ENCODE measurements around the gene MT1H.
"Not testable (repeated sequence)": the region's sequence is repeated elsewhere in the genome, so short reads cannot be mapped to it uniquely, and the experiment has no call there.

The MT1H gene

GRCh38 chr16:56665286-56666261, 4.0 kb upstream of the MT1H start:
- DNase-seq = not testable (repeated sequence)

GRCh38 chr16:56667581-56668571, 1.7 kb upstream of the MT1H start, which contains the start of gene MT1G:
MT1G (minus strand) TSS chr16:56668065; CDS start chr16:56667993, 72 bp downstream.
- DNase-seq = peak in 1 of 2 donors; percentile 17

- DNase-seq = no peak
Measured at GRCh38 chr16:56669840-56670619, 416 bp downstream of the MT1H start.

GRCh38 chr16:56670620-56670934, 963 bp downstream of the MT1H start:
- DNase-seq = no peak

- DNase-seq = not testable (repeated sequence)
Measured at GRCh38 chr16:56671691-56672090, 2.1 kb downstream of the MT1H start.

GRCh38 chr16:56672171-56672570, 2.6 kb downstream of the MT1H start:
- not testable (repeated sequence) for DNase-seq

GRCh38 chr16:56672761-56673536, 3.3 kb downstream of the MT1H start:
- DNase-seq = no peak

GRCh38 chr16:56673921-56674320, 4.3 kb downstream of the MT1H start:
- peak; percentile 12 to 36 for DNase-seq

- DNase-seq = not testable (repeated sequence)
Measured at GRCh38 chr16:56674570-56674969, 5.0 kb downstream of the MT1H start.

- DNase-seq = peak; percentile 32 to 51
Measured at GRCh38 chr16:56675685-56676210, 6.1 kb downstream of the MT1H start.

- no peak for DNase-seq
Measured at GRCh38 chr16:56677474-56677873, 7.9 kb downstream of the MT1H start.

GRCh38 chr16:56679078-56679730, 9.6 kb downstream of the MT1H start:
- no peak for DNase-seq

- no peak for DNase-seq
Measured at GRCh38 chr16:56679818-56680217, 10.2 kb downstream of the MT1H start.

- peak; percentile 85 to 90 for DNase-seq
Measured at GRCh38 chr16:56681939-56682702, 12.5 kb downstream of the MT1H start, which contains the start of gene MT1X. MT1X (plus strand) TSS chr16:56682470; CDS start chr16:56682541, 71 bp downstream.

- DNase-seq = no peak
Measured at GRCh38 chr16:56682703-56683397, 13.2 kb downstream of the MT1H start.

GRCh38 chr16:56683424-56684172, 14.0 kb downstream of the MT1H start:
- DNase-seq = no peak

- no peak for DNase-seq
Measured at GRCh38 chr16:56684256-56684925, 14.8 kb downstream of the MT1H start.
